ENCODE results near the gene SCART1.
A peak's percentile ranks its signal among the peaks of the same experiment; 100 is the strongest.

GRCh38 chr10:133438711-133439273 is 15.0 kb upstream of the SCART1 start:
- TF ChIP-seq MTA2 (IDR thresholded peaks at IDR 0.05; ENCODE audit: low read depth) (no peak), ZZZ3 (IDR thresholded peaks at IDR 0.05; ENCODE audit: control insufficient read depth, insufficient read length, low read depth) (no peak), TAF1 (IDR thresholded peaks at IDR 0.05; ENCODE audit: borderline replicate concordance, low read depth, low read length) (no peak), TCF3 (IDR thresholded peaks at IDR 0.05; ENCODE audit: borderline replicate concordance, insufficient read depth, low read depth, low read length) (no peak), CTCF (IDR thresholded peaks at IDR 0.05 in 2 of 3, conservative IDR thresholded peaks at IDR 0.05 in 1 of 3; ENCODE audit: control insufficient read depth in 2 of 3, extremely low read depth in 1 of 3, insufficient read depth in 1 of 3, low read depth in 3 of 3, low read length in 3 of 3) (peak; percentile 40 to 58 (median 43); a peak in 5 of 6 replicates), ESRRA (IDR thresholded peaks at IDR 0.05; ENCODE audit: low read length) (no peak), NFYB (IDR thresholded peaks at IDR 0.05; ENCODE audit: insufficient read depth, low read depth, low read length) (no peak), NBN (IDR thresholded peaks at IDR 0.05) (no peak), LARP7 (IDR thresholded peaks at IDR 0.05) (no peak)
